ENCODE data around the gene TMEM135. TPM values are rescaled to one million over a fixed set of nuclear protein-coding genes. Genes with fewer than 3 reads are reported as not detected.

TMEM135 gene
- total RNA-seq, 1 experiment from 2014 or later: 14.0 TPM

DNA sequence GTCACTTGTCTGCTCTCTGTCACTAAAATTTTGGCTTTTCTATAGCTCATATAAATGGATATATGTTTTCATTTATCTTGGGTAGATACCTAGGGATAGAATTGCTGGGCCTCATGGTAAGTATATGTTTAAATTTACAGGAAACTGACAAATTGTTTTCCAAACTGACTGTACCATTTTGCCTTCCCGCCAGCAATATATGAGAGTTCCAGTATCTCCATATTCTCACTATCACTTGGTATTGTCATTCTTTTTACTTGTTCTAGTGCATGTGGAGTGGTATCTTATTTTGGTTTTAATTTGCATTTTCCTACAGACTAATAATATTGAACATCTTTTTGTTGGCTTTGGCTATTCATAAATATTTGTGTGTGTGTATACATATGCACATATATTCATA is 101.7 kb downstream of the TMEM135 start:
- Histone ChIP-seq H3K9me3 (ENCODE audit: low read length) (no peaks in the 10 kb centered on the region), H4K20me1 (ENCODE audit: low read length) (0 out of 2 replicates have a peak, but pooled peaks cover 4% of the 10 kb centered on the region), H3K9me2 (replicated peaks; ENCODE audit: low read length) (no peaks in the 10 kb centered on the region), H3K4me2 (ENCODE audit: low read length) (no peak overlapping the region), H3K27ac (ENCODE audit: low read length) (no peak overlapping the region), H3K4me1 (ENCODE audit: insufficient read depth, low read length) (peaks cover 11% of the 10 kb centered on the region), H3K36me3 (ENCODE audit: low read depth, low read length) (no peaks in the 10 kb centered on the region), H3K4me3 (ENCODE audit: low read length) (no peak overlapping the region), H3K79me2 (ENCODE audit: low read length) (no peaks in the 10 kb centered on the region), H3K9ac (ENCODE audit: low read length) (no peak overlapping the region), H2AFZ (ENCODE audit: low read length) (no peak overlapping the region), H3F3A (ENCODE audit: low read length, unreplicated experiment) (no peaks in the 10 kb centered on the region), H3K27me3 (ENCODE audit: low read length) (no peaks in the 10 kb centered on the region)
- intact Hi-C loops (cut with micrococcal nuclease): no loop called here
- DNase-seq: no peak
- ChIA-PET POLR2A (ENCODE audit: unreplicated experiment) (interaction anchor here (0.5 kb wide), 1 partner anchor 28 kb away, joined by 3 read pairs; no protein-coding TSS in a partner anchor), CTCF (interaction anchor here (0.6 kb wide), 1 partner anchor 1292 kb away, joined by 5 read pairs; no protein-coding TSS in a partner anchor)
- no TSS peak for BruUV-seq (replicated peaks)
- TF ChIP-seq, protein P1, sequence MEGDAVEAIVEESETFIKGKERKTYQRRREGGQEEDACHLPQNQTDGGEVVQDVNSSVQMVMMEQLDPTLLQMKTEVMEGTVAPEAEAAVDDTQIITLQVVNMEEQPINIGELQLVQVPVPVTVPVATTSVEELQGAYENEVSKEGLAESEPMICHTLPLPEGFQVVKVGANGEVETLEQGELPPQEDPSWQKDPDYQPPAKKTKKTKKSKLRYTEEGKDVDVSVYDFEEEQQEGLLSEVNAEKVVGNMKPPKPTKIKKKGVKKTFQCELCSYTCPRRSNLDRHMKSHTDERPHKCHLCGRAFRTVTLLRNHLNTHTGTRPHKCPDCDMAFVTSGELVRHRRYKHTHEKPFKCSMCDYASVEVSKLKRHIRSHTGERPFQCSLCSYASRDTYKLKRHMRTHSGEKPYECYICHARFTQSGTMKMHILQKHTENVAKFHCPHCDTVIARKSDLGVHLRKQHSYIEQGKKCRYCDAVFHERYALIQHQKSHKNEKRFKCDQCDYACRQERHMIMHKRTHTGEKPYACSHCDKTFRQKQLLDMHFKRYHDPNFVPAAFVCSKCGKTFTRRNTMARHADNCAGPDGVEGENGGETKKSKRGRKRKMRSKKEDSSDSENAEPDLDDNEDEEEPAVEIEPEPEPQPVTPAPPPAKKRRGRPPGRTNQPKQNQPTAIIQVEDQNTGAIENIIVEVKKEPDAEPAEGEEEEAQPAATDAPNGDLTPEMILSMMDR (conservative IDR thresholded peaks at IDR 0.05; ENCODE audit: low read depth, low read length): no peak
- no peak for TF ChIP-seq EZH2 (IDR thresholded peaks at IDR 0.05; ENCODE audit: low read length, unreplicated experiment)
- TF ChIP-seq EZH2phosphoT487 (IDR thresholded peaks at IDR 0.05; ENCODE audit: borderline replicate concordance, low read length): no peak
- ATAC-seq: no peak

DNA sequence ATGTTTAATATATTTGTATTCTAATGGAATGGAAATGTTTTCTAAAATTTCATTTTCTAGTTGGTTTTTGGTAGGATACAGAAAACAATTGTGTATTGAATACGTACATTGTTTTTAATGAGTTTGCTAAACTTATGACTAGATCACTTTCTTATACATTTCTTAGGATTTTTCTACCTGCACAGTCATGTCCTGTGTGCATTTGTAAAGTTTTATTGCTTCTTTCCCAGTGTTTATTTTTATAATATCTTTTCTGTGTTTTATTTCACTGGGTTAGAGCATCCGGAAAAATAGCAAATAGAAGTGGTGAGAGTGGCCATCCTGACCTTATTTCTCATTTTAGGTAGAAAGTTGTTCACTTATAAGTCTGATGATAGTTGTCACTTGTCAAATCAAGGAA is 103.6 kb downstream of the TMEM135 start:
- no TSS peak for BruUV-seq (replicated peaks)
- H3K9ac ChIP-seq (ENCODE audit: low read length): peak overlapping the region; percentile 35

DNA sequence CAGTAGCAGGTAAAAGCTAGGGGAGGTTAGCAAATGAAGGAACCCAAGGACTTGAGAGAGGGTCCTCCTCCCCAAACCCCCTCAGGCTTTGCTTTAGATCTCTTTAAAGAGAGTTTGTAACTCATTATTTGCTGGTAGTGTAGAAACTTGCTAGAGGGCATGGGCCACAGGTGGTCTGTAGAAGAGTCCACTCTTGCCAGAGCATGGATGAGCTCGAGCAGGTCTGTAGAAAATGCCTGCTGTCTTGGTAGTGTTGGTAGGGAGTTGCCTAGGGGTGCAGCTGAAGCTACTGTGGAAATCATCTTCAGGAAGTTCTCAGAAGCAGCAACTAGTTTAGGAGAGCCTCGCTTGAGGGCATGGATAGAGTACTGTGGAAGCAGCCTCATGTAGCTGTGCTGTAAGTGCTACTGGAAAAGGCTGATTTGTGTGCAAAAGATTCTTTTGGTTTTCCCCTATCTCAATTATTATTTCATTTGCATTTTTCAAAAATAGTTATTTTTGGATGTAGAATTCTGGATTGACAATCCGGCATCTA is 104.3 kb downstream of the TMEM135 start:
- H3K36me3 ChIP-seq (ENCODE audit: low read depth, low read length): no peaks in the 10 kb centered on the region
- peak overlapping the region; percentile 34 for H3K27ac ChIP-seq (ENCODE audit: low read length)
- ChIA-PET POLR2A (ENCODE audit: unreplicated experiment) (no interaction called here), CTCF (no interaction called here)
- intact Hi-C loops (cut with micrococcal nuclease): no loop called here
- no peak for ATAC-seq
- H3K9ac ChIP-seq (ENCODE audit: low read length): peak overlapping the region; percentile 15; the same call in 1 of the 2 replicates
- TF ChIP-seq EZH2 (IDR thresholded peaks at IDR 0.05; ENCODE audit: low read length, unreplicated experiment) (no peak), EZH2phosphoT487 (IDR thresholded peaks at IDR 0.05; ENCODE audit: borderline replicate concordance, low read length) (no peak)
- TF ChIP-seq, protein P1 (conservative IDR thresholded peaks at IDR 0.05; ENCODE audit: low read depth, low read length): no peak
- no peak for DNase-seq
- H3K79me2 ChIP-seq (ENCODE audit: low read length): no peaks in the 10 kb centered on the region
- H4K20me1 ChIP-seq (ENCODE audit: low read length): 0 out of 2 replicates have a peak, but pooled peaks cover 4% of the 10 kb centered on the region
- H3K4me1 ChIP-seq (ENCODE audit: insufficient read depth, low read length): peaks cover 11% of the 10 kb centered on the region
- no peaks in the 10 kb centered on the region for H3K27me3 ChIP-seq (ENCODE audit: low read length)
- no peak overlapping the region for H3K4me2 ChIP-seq (ENCODE audit: low read length)
- H3F3A ChIP-seq (ENCODE audit: low read length, unreplicated experiment): no peaks in the 10 kb centered on the region
- no peak overlapping the region for H3K4me3 ChIP-seq (ENCODE audit: low read length)
- H2AFZ ChIP-seq (ENCODE audit: low read length): no peak overlapping the region
- H3K9me3 ChIP-seq (ENCODE audit: low read length): no peaks in the 10 kb centered on the region
- no peaks in the 10 kb centered on the region for H3K9me2 ChIP-seq (replicated peaks; ENCODE audit: low read length)
- BruUV-seq (replicated peaks): no TSS peak

More for the DNA sequence above, 103.6 kb downstream of the TMEM135 start:
- ChIA-PET POLR2A (ENCODE audit: unreplicated experiment) (no interaction called here), CTCF (no interaction called here)
- Histone ChIP-seq H3K27me3 (ENCODE audit: low read length) (no peaks in the 10 kb centered on the region), H3K9me2 (replicated peaks; ENCODE audit: low read length) (no peaks in the 10 kb centered on the region), H3F3A (ENCODE audit: low read length, unreplicated experiment) (no peaks in the 10 kb centered on the region), H3K4me2 (ENCODE audit: low read length) (peak overlapping the region; percentile 13; the same call in 1 of the 2 replicates), H3K9me3 (ENCODE audit: low read length) (no peaks in the 10 kb centered on the region), H3K27ac (ENCODE audit: low read length) (peak overlapping the region; percentile 60), H3K79me2 (ENCODE audit: low read length) (no peaks in the 10 kb centered on the region), H3K4me1 (ENCODE audit: insufficient read depth, low read length) (peaks cover 11% of the 10 kb centered on the region), H3K4me3 (ENCODE audit: low read length) (no peak overlapping the region), H2AFZ (ENCODE audit: low read length) (no peak overlapping the region), H3K36me3 (ENCODE audit: low read depth, low read length) (no peaks in the 10 kb centered on the region), H4K20me1 (ENCODE audit: low read length) (0 out of 2 replicates have a peak, but pooled peaks cover 4% of the 10 kb centered on the region)
- no peak for TF ChIP-seq EZH2phosphoT487 (IDR thresholded peaks at IDR 0.05; ENCODE audit: borderline replicate concordance, low read length)
- ATAC-seq (peak; percentile 90), DNase-seq (peak; percentile 42)
- intact Hi-C loops (cut with micrococcal nuclease): no loop called here

All from PC-3 (cell line).